ENCODE data around the gene DNASE1L2. TPM values are rescaled to one million over a fixed set of nuclear protein-coding genes. Genes with fewer than 3 reads are reported as not detected.

Gene DNASE1L2
- total and polyA plus RNA-seq, 2 of the 4 experiments (the other 2 are of a cell fraction) = 0.18 to 0.75 TPM

DNA sequence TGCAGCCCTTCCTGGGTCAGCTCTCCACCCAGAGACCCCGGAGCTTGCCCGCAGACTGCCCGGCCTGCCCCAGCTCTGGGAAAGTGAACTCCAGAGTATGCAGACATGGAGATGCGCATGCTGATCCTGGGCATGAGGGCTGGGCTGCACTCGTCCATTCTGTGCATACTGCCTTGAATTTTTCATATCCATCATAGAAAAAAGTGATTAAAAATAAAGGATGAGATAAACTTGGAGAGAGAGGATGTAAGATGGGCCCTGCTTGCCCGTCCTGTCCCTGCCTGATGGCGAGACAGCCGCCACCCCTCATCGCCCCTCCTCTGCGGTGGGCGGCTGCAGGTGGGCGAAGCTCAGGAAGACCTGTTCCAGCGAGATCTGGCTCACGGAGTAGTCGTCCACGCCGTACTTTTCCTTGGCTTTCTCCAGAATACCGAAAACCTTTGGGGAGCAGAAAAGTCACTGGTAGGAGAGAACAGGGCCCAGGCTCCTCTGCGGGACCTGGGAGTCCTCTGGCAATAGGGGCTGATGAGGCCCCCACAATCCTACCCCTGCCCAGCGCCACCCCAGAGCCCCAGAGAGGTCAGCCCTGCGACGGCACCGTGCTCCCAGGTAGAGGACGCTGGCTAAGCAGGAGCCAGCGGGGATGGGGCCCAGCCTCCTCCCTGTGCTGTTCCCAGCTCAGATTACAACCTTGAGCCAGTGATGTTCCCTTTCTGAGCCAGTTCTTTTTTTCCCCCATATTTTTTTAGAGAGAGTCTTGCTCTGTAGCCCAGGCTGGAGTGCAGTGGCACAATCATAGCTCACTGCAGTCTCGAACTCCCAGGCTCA, 40.3 kb downstream of the DNASE1L2 start:
- 58% methylated on average over 2 of the region's 26 CpGs; no CpG with 5 or more reads in 1 of the 2 experiments for WGBS, 2 experiments (ENCODE audit: extremely low coverage in 2 of 2, insufficient read length in 1 of 2)
- CTCF ChIA-PET = no interaction called here

More for the DNA sequence above, 40.3 kb downstream of the DNASE1L2 start:
- H3K4me3 ChIP-seq (ENCODE audit: insufficient read depth, low read depth, low read length) = no peak overlapping the region
- H2BK15ac ChIP-seq (ENCODE audit: low read depth, low read length) = no peak overlapping the region
- H3K79me1 ChIP-seq (ENCODE audit: low read depth in 1 of 2, low read length in 2 of 2) = no peaks in the 10 kb centered on the region
- no peaks in the 10 kb centered on the region for H3K9me3 ChIP-seq (ENCODE audit: control insufficient read depth, insufficient read depth, low read length)
- intact Hi-C loops (cut with micrococcal nuclease) (no loop called here), dilution Hi-C loops (cut with HindIII; ENCODE audit: low sequenced_read_pairs, unreplicated experiment) (no loop called here), in situ Hi-C loops (cut with MboI; ENCODE audit: low sequenced_read_pairs) (loop anchor here (10.0 kb wide), 1 partner anchor 148 kb away; the partner anchor contains the start of gene CCNF)
- peaks cover 28% of the 10 kb centered on the region for H3K27me3 ChIP-seq (ENCODE audit: control insufficient read depth, insufficient read depth, low read length)
- no peak overlapping the region for H2BK5ac ChIP-seq (ENCODE audit: low read depth, low read length, poor library complexity, severe bottlenecking)
- no peak overlapping the region for H2AK9ac ChIP-seq (replicated peaks; ENCODE audit: low read depth, low read length, poor library complexity)
- H3K23ac ChIP-seq (ENCODE audit: low read depth, low read length) = no peak overlapping the region
- no peak overlapping the region for H3K4ac ChIP-seq (ENCODE audit: low read depth, low read length)
- H3K9ac ChIP-seq (ENCODE audit: low read depth, low read length) = no peak overlapping the region
- DNase-seq (no peak), ATAC-seq (ENCODE audit: low read depth) (0 out of 2 replicates have a peak, but pooled peaks have one; percentile 20)
- POLR2A ChIA-PET (ENCODE audit: unreplicated experiment) = no interaction called here
- H4K20me1 ChIP-seq (ENCODE audit: insufficient read depth, low read length) = 0 out of 2 replicates have a peak, but pooled peaks cover 3% of the 10 kb centered on the region
- TF ChIP-seq RFX5 (IDR thresholded peaks at IDR 0.05; ENCODE audit: low read depth, low read length) = no peak
- no peak for TF ChIP-seq FOS (IDR thresholded peaks at IDR 0.05; ENCODE audit: low read depth, low read length)
- TF ChIP-seq, protein P1, sequence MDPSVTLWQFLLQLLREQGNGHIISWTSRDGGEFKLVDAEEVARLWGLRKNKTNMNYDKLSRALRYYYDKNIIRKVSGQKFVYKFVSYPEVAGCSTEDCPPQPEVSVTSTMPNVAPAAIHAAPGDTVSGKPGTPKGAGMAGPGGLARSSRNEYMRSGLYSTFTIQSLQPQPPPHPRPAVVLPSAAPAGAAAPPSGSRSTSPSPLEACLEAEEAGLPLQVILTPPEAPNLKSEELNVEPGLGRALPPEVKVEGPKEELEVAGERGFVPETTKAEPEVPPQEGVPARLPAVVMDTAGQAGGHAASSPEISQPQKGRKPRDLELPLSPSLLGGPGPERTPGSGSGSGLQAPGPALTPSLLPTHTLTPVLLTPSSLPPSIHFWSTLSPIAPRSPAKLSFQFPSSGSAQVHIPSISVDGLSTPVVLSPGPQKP (IDR thresholded peaks at IDR 0.05; ENCODE audit: borderline replicate concordance, low read depth, low read length) = no peak
- no peak for TF ChIP-seq CEBPB (IDR thresholded peaks at IDR 0.05; ENCODE audit: low read depth, low read length)
- TF ChIP-seq, protein P2, sequence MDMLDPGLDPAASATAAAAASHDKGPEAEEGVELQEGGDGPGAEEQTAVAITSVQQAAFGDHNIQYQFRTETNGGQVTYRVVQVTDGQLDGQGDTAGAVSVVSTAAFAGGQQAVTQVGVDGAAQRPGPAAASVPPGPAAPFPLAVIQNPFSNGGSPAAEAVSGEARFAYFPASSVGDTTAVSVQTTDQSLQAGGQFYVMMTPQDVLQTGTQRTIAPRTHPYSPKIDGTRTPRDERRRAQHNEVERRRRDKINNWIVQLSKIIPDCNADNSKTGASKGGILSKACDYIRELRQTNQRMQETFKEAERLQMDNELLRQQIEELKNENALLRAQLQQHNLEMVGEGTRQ (IDR thresholded peaks at IDR 0.05; ENCODE audit: low read depth, low read length) = no peak
- no peak for TF ChIP-seq RCOR1 (IDR thresholded peaks at IDR 0.05; ENCODE audit: insufficient replicate concordance, low read length)
- no peak for TF ChIP-seq BHLHE40 (IDR thresholded peaks at IDR 0.05; ENCODE audit: low read depth, low read length)
- TF ChIP-seq SMC3 (IDR thresholded peaks at IDR 0.05; ENCODE audit: low read depth, low read length) = no peak
- no peak for TF ChIP-seq MAZ (IDR thresholded peaks at IDR 0.05; ENCODE audit: borderline replicate concordance, low read depth, low read length)
- TF ChIP-seq POLR2A (IDR thresholded peaks at IDR 0.05; ENCODE audit: low read depth, low read length) = no peak
- TF ChIP-seq, protein P3, sequence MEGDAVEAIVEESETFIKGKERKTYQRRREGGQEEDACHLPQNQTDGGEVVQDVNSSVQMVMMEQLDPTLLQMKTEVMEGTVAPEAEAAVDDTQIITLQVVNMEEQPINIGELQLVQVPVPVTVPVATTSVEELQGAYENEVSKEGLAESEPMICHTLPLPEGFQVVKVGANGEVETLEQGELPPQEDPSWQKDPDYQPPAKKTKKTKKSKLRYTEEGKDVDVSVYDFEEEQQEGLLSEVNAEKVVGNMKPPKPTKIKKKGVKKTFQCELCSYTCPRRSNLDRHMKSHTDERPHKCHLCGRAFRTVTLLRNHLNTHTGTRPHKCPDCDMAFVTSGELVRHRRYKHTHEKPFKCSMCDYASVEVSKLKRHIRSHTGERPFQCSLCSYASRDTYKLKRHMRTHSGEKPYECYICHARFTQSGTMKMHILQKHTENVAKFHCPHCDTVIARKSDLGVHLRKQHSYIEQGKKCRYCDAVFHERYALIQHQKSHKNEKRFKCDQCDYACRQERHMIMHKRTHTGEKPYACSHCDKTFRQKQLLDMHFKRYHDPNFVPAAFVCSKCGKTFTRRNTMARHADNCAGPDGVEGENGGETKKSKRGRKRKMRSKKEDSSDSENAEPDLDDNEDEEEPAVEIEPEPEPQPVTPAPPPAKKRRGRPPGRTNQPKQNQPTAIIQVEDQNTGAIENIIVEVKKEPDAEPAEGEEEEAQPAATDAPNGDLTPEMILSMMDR (conservative IDR thresholded peaks at IDR 0.05; ENCODE audit: low read depth, low read length) = no peak
- no peak for TF ChIP-seq CHD1 (IDR thresholded peaks at IDR 0.05; ENCODE audit: low read depth, low read length)
- H3K4me1 ChIP-seq (ENCODE audit: control insufficient read depth, insufficient read depth, low read length) = no peaks in the 10 kb centered on the region
- peaks cover 3% of the 10 kb centered on the region; the same call in 1 of the 2 replicates for H3K36me3 ChIP-seq (ENCODE audit: control insufficient read depth, insufficient read depth, low read length)
- H3K4me2 ChIP-seq (ENCODE audit: low read depth, low read length) = no peak overlapping the region
- H3K56ac ChIP-seq (ENCODE audit: extremely low read depth, insufficient read depth, low read length) = no peak overlapping the region
- no peak overlapping the region for H3K14ac ChIP-seq (replicated peaks; ENCODE audit: low read depth, low read length)
- H2BK120ac ChIP-seq (ENCODE audit: low read depth, low read length) = no peak overlapping the region
- no TSS peak for BruUV-seq (replicated peaks)
- no peak overlapping the region for H3K27ac ChIP-seq (ENCODE audit: insufficient read depth, low read length)
- no peak overlapping the region for H4K8ac ChIP-seq (ENCODE audit: low read depth in 2 of 2, low read length in 2 of 2)
- H2BK20ac ChIP-seq (ENCODE audit: low read depth, low read length) = no peak overlapping the region
- no peak overlapping the region for H2AK5ac ChIP-seq (ENCODE audit: low read depth, low read length)
- no peak overlapping the region for H3K18ac ChIP-seq (ENCODE audit: low read depth, low read length)
- no peak overlapping the region for H4K5ac ChIP-seq (ENCODE audit: low read depth, low read length)
- no peak overlapping the region for H4K91ac ChIP-seq (ENCODE audit: insufficient read depth, low read depth, low read length)
- no peak overlapping the region for H2AFZ ChIP-seq (replicated peaks; ENCODE audit: low read length, poor library complexity)
- H3K9me1 ChIP-seq (ENCODE audit: insufficient read depth, low read length) = no peaks in the 10 kb centered on the region; the same call in 1 of the 2 replicates

All from IMR-90 (cell line).